Chondrocyte (in vitro differentiated cells): ENCODE results near the gene CTAGE9. TPM values are rescaled to one million over a fixed set of nuclear protein-coding genes. Genes with fewer than 3 reads are reported as not detected.

Experiments
- DNase-seq: peaks from one replicate; pipeline ENCODE4 v3.0.0; 2021; ENCODE audit warnings: mixed read lengths, low spot score
- H3K27ac Mint-ChIP-seq: one replicate; pipeline ENCODE4 v1.8.0; 2021; ENCODE audit warnings: mild to moderate bottlenecking, moderate library complexity, mixed read lengths; ENCODE audit not compliant: unreplicated experiment
- H3K27me3 Mint-ChIP-seq: 2 replicates; pipeline ENCODE4 v1.8.0; 2021; ENCODE audit warnings: low read depth, mixed read lengths
- H3K36me3 Mint-ChIP-seq: 2 replicates; pipeline ENCODE4 v1.8.0; 2021; ENCODE audit warnings: low read depth, mixed read lengths
- H3K4me1 Mint-ChIP-seq: 2 replicates; pipeline ENCODE4 v1.8.0; 2021; ENCODE audit warnings: low read depth, mild to moderate bottlenecking, mixed read lengths
- H3K4me3 Mint-ChIP-seq: one replicate; pipeline ENCODE4 v1.8.0; 2021; ENCODE audit warnings: mild to moderate bottlenecking, moderate library complexity, mixed read lengths; ENCODE audit not compliant: unreplicated experiment
- H3K9me3 Mint-ChIP-seq: 2 replicates; pipeline ENCODE4 v1.8.0; 2021; ENCODE audit warnings: low read depth, mixed read lengths
- CTCF ChIP-seq: fragments of 200-600 bp; sonication (generic); IDR thresholded peaks from 2 replicates; pipeline ENCODE4 v1.5.0; 2021; ENCODE audit warnings: antibody characterized with exemption, mild to moderate bottlenecking, moderate library complexity
- total RNA-seq: library from RNA; stranded (reverse); gene quantifications from 3 replicates; pipeline ENCODE4 v1.2.1, GENCODE V29; 2021

The CTAGE9 gene
- total RNA-seq, 1 donor from 2014 or later, result not detected

DNA sequence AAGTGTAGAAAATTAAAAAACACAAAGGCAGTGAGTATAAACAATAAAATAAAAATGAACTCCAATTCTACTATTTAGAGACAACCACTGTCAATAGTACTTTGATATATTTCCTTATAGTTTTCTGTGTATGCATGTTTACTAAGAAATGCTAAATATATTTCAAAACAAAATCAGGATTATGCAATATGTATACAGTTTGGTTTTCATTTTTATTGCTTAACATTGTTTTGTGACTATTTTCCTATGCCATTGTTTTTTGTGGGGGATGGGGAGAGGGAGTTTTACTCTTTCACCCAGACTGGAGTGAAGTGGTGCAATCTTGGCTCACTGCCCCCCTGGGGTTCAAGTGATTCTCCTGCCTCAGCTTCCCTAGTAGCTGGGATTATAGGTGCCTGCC is 29.2 kb downstream of the CTAGE9 start:
- TF ChIP-seq CTCF, result no peak
- Mint-ChIP-seq H3K4me3 (no peak overlapping the region), H3K27me3 (peaks cover 2% of the 10 kb centered on the region), H3K27ac (no peak overlapping the region), H3K4me1 (peaks cover 7% of the 10 kb centered on the region), H3K36me3 (no peaks in the 10 kb centered on the region), H3K9me3 (no peaks in the 10 kb centered on the region)
- no peak for DNase-seq

DNA sequence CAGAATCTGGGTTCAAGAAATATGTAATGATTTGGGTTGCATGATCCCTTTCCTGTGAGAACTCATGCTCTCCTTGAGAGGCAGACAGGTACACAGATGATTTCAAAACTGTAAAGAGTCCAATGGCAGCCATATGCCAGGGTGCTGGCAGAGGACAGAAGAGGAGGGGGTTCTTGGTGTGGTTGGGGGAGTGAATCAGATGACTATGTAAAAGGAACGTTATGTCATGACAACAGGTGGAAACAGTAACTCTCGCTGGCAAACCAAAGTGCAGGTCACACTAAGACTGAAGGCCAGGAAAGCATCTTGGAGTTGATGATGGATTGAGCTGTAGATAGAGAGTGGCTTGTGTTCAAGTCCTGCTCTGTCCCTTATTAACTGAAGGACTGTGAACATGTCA is 29.9 kb downstream of the CTAGE9 start:
- TF ChIP-seq CTCF, result no peak
- Mint-ChIP-seq H3K4me3 (no peak overlapping the region), H3K4me1 (peaks cover 7% of the 10 kb centered on the region), H3K36me3 (no peaks in the 10 kb centered on the region), H3K9me3 (no peaks in the 10 kb centered on the region), H3K27ac (no peak overlapping the region), H3K27me3 (peaks cover 2% of the 10 kb centered on the region)
- DNase-seq, result no peak

- H3K4me1 Mint-ChIP-seq, result peaks cover 7% of the 10 kb centered on the region
- no peaks in the 10 kb centered on the region for H3K9me3 Mint-ChIP-seq
- H3K4me3 Mint-ChIP-seq, result no peak overlapping the region
- no peak for DNase-seq
- no peaks in the 10 kb centered on the region for H3K36me3 Mint-ChIP-seq
- H3K27me3 Mint-ChIP-seq, result peaks cover 2% of the 10 kb centered on the region
- TF ChIP-seq CTCF, result no peak
- no peak overlapping the region for H3K27ac Mint-ChIP-seq
Observed at GRCh38 chr6:131678442-131678841, 32.4 kb downstream of the CTAGE9 start.

GRCh38 chr6:131673184-131673583 is 37.6 kb downstream of the CTAGE9 start:
- DNase-seq, result no peak
- no peak for TF ChIP-seq CTCF
- Mint-ChIP-seq H3K9me3 (peaks cover 2% of the 10 kb centered on the region), H3K27me3 (no peaks in the 10 kb centered on the region), H3K4me1 (peaks cover 5% of the 10 kb centered on the region), H3K36me3 (no peaks in the 10 kb centered on the region), H3K4me3 (no peak overlapping the region), H3K27ac (no peak overlapping the region)

DNA sequence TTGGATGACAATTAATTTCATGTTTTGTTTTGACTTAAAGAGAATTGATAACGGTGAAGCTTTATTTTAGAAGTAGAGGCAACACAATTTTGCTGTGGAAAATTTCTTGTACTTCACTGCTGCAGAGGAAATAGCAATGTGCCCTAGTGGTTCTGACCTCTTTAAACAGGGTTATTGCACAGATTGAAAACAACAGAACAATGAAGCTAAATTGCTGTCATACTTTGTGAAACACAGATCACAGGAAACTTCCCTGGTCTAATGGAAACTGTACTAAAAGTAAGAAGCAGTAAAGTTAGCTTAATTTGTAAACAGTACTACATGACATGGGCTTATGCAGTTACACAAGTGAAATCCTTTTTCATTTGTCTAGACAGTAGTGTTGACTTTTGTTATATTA is 40.9 kb downstream of the CTAGE9 start:
- DNase-seq, result no peak

More for the DNA sequence above, 40.9 kb downstream of the CTAGE9 start:
- peaks cover 5% of the 10 kb centered on the region for H3K4me1 Mint-ChIP-seq
- H3K4me3 Mint-ChIP-seq, result no peak overlapping the region
- no peaks in the 10 kb centered on the region for H3K36me3 Mint-ChIP-seq
- peaks cover 2% of the 10 kb centered on the region for H3K9me3 Mint-ChIP-seq
- H3K27ac Mint-ChIP-seq, result no peak overlapping the region
- H3K27me3 Mint-ChIP-seq, result peaks cover 7% of the 10 kb centered on the region
- no peak for TF ChIP-seq CTCF
